HL-60 (cell line): Measurements from ENCODE around the gene ATP10D.

Experiments used
- DNase-seq, 2 experiments: peaks; one replicate each; pipeline ENCODE4 v3.0.0-alpha.2; 2010 to 2020; ENCODE audit warnings: low read depth in 1 of 2, low spot score in 1 of 2
- H3K27ac ChIP-seq: fragments of 250-450 bp; sonication (Bioruptor Pico); replicated peaks from 2 replicates; pipeline ENCODE4 v1.5.1; 2020; ENCODE audit warnings: mild to moderate bottlenecking, moderate library complexity
- H3K27me3 ChIP-seq: fragments of 250-450 bp; sonication (Bioruptor Pico); 2 replicates; pipeline ENCODE4 v1.5.1; 2021; ENCODE audit warnings: mild to moderate bottlenecking, moderate library complexity; ENCODE audit not compliant: insufficient read depth, poor library complexity, severe bottlenecking
- H3K4me3 ChIP-seq: replicated peaks from 2 replicates; pipeline ENCODE4 v1.5.1; 2011; ENCODE audit warnings: mild to moderate bottlenecking, control low read depth, low read length; ENCODE audit not compliant: insufficient read depth
- CTCF ChIP-seq: IDR thresholded peaks from one replicate; pipeline ENCODE4 v1.5.1; 2011; ENCODE audit warnings: low read length, control low read depth, inconsistent platforms; ENCODE audit not compliant: insufficient read depth
- GABPA ChIP-seq: IDR thresholded peaks from 2 replicates; pipeline ENCODE4 v1.6.1; 2012; ENCODE audit warnings: low read depth
- POLR2AphosphoS5 ChIP-seq: IDR thresholded peaks from 2 replicates; pipeline ENCODE4 v1.6.1; 2012; ENCODE audit warnings: low read depth
- SPI1 ChIP-seq: IDR thresholded peaks from 2 replicates; pipeline ENCODE4 v1.6.1; 2012; ENCODE audit warnings: low read depth, mild to moderate bottlenecking, borderline replicate concordance
- TF ChIP-seq, protein P1 (sequence below): IDR thresholded peaks from 2 replicates; pipeline ENCODE4 v1.6.1; 2012; ENCODE audit warnings: low read depth; ENCODE audit not compliant: insufficient replicate concordance

The ATP10D gene

DNA sequence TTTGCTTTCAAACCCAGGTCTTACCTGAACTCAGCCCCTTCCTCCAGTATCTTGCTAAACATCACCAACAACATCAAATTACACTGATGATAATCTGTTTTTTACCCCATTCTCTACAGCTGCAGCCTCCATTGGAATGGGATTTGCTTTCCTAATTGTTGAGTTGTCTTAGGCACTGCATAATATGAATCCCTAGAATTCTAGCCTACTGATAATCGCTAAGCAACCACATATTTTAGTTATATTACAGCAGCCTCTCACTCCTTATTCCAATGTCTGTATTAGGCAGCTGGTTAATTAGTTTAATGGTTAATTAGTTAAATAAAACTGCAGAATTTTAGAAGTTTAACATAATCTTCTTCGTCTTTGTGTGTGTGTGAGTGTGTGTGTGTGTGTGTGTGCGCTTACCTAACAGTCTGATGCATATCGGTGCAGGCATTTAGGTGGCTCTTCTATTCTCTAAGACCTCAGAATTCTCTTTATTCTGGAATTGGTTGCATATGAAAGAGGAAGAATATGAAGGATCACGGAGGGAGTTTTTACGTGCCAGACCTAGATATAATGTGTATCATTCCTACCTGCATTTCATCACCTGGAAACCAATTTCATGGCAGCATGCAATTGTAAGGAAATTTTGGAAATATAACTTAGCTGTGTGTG lies 16.2 kb upstream of the ATP10D start:
- DNase-seq: no peak
- Histone ChIP-seq H3K27me3 (no peaks in the 10 kb centered on the region), H3K4me3 (no peak overlapping the region), H3K27ac (no peak overlapping the region)
- TF ChIP-seq, protein P1, sequence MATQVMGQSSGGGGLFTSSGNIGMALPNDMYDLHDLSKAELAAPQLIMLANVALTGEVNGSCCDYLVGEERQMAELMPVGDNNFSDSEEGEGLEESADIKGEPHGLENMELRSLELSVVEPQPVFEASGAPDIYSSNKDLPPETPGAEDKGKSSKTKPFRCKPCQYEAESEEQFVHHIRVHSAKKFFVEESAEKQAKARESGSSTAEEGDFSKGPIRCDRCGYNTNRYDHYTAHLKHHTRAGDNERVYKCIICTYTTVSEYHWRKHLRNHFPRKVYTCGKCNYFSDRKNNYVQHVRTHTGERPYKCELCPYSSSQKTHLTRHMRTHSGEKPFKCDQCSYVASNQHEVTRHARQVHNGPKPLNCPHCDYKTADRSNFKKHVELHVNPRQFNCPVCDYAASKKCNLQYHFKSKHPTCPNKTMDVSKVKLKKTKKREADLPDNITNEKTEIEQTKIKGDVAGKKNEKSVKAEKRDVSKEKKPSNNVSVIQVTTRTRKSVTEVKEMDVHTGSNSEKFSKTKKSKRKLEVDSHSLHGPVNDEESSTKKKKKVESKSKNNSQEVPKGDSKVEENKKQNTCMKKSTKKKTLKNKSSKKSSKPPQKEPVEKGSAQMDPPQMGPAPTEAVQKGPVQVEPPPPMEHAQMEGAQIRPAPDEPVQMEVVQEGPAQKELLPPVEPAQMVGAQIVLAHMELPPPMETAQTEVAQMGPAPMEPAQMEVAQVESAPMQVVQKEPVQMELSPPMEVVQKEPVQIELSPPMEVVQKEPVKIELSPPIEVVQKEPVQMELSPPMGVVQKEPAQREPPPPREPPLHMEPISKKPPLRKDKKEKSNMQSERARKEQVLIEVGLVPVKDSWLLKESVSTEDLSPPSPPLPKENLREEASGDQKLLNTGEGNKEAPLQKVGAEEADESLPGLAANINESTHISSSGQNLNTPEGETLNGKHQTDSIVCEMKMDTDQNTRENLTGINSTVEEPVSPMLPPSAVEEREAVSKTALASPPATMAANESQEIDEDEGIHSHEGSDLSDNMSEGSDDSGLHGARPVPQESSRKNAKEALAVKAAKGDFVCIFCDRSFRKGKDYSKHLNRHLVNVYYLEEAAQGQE: no peak
- TF ChIP-seq CTCF (no peak), SPI1 (no peak), POLR2AphosphoS5 (no peak), GABPA (no peak)

GRCh38 chr4:47469951-47470350 lies 15.1 kb upstream of the ATP10D start:
- no peaks in the 10 kb centered on the region for H3K27me3 ChIP-seq
- DNase-seq: no peak
- no peak overlapping the region for H3K4me3 ChIP-seq
- H3K27ac ChIP-seq: no peak overlapping the region
- no peak for TF ChIP-seq POLR2AphosphoS5
- TF ChIP-seq GABPA: no peak
- TF ChIP-seq SPI1: no peak
- no peak for TF ChIP-seq CTCF
- TF ChIP-seq, protein P1: no peak

GRCh38 chr4:47471064-47471463 lies 14.0 kb upstream of the ATP10D start:
- H3K4me3 ChIP-seq: no peak overlapping the region
- H3K27me3 ChIP-seq: no peaks in the 10 kb centered on the region
- DNase-seq: no peak
- H3K27ac ChIP-seq: no peak overlapping the region
- TF ChIP-seq GABPA: no peak
- no peak for TF ChIP-seq SPI1
- TF ChIP-seq, protein P1: no peak
